Hepatocyte (in vitro differentiated cells): ENCODE measurements around the gene CNR2. TPM values are rescaled to one million over a fixed set of nuclear protein-coding genes. Genes with fewer than 3 reads are reported as not detected.
A peak's percentile ranks its signal among the peaks of the same experiment; 100 is the strongest.

Experiments
- DNase-seq: peaks from one replicate; pipeline ENCODE4 v3.0.0-alpha.2; 2016; ENCODE audit warnings: low spot score
- H2AFZ ChIP-seq: fragments of 200-600 bp; sonication (generic); 2 replicates; pipeline ENCODE4 v1.6.0; 2016; ENCODE audit warnings: antibody characterized with exemption, mild to moderate bottlenecking
- H3K27ac ChIP-seq: fragments of 200-600 bp; sonication (generic); 2 replicates; pipeline ENCODE4 v1.5.1; 2016; ENCODE audit warnings: mild to moderate bottlenecking
- H3K27me3 ChIP-seq: fragments of 200-600 bp; sonication (generic); 2 replicates; pipeline ENCODE4 v1.6.1; 2016
- H3K36me3 ChIP-seq: fragments of 200-600 bp; sonication (generic); replicated peaks from 2 replicates; pipeline ENCODE4 v1.5.1; 2016; ENCODE audit warnings: low read depth; ENCODE audit not compliant: insufficient read depth
- H3K4me1 ChIP-seq: fragments of 200-600 bp; sonication (generic); 2 replicates; pipeline ENCODE4 v1.5.1; 2016; ENCODE audit warnings: mild to moderate bottlenecking, moderate library complexity; ENCODE audit not compliant: insufficient read depth
- H3K4me2 ChIP-seq: fragments of 200-600 bp; sonication (generic); 2 replicates; pipeline ENCODE4 v1.6.0; 2016
- H3K4me3 ChIP-seq: fragments of 200-600 bp; sonication (generic); 2 replicates; pipeline ENCODE4 v1.5.1; 2016; ENCODE audit warnings: mild to moderate bottlenecking
- H3K79me2 ChIP-seq: fragments of 200-600 bp; sonication (generic); 2 replicates; pipeline ENCODE4 v1.6.0; 2017; ENCODE audit warnings: mild to moderate bottlenecking
- H3K9me2 ChIP-seq: fragments of 200-600 bp; sonication (generic); replicated peaks from 2 replicates; pipeline ENCODE4 v1.6.0; 2017; ENCODE audit warnings: mild to moderate bottlenecking; ENCODE audit not compliant: insufficient read depth
- H3K9me3 ChIP-seq: fragments of 200-600 bp; sonication (generic); 2 replicates; pipeline ENCODE4 v1.5.1; 2016; ENCODE audit warnings: low read depth, mild to moderate bottlenecking
- H4K20me1 ChIP-seq: fragments of 200-600 bp; sonication (generic); 2 replicates; pipeline ENCODE4 v1.6.0; 2016; ENCODE audit warnings: mild to moderate bottlenecking; ENCODE audit not compliant: insufficient read depth, poor library complexity, severe bottlenecking
- CTCF ChIP-seq: fragments of 200-600 bp; sonication (generic); IDR thresholded peaks from 2 replicates; pipeline ENCODE4 v1.5.1; 2016; ENCODE audit warnings: antibody characterized with exemption, mild to moderate bottlenecking; ENCODE audit not compliant: poor library complexity
- EZH2 ChIP-seq: fragments of 200-600 bp; sonication (generic); IDR thresholded peaks from 2 replicates; pipeline ENCODE4 v1.6.1; 2016; ENCODE audit warnings: antibody characterized with exemption, mild to moderate bottlenecking, borderline replicate concordance
- EZH2phosphoT487 ChIP-seq: fragments of 200-600 bp; sonication (generic); IDR thresholded peaks from one replicate; pipeline ENCODE4 v1.6.1; 2018; ENCODE audit warnings: antibody characterized with exemption, mild to moderate bottlenecking, low read depth, moderate library complexity; ENCODE audit not compliant: unreplicated experiment, severe bottlenecking
- WGBS: methylation state at CpG from one replicate; pipeline ENCODE4 v1.1.6; 2016; ENCODE audit warnings: low lambda C conversion rate; ENCODE audit errors: missing lambda C conversion rate; 5-methylcytosine and 5-hydroxymethylcytosine counted together
- microRNA counts: library from miRNA; unstranded; fragments of <30 nt; microRNA quantifications from one replicate; lab custom pipeline; 2017
- microRNA-seq: library from miRNA; unstranded; fragments of <30 nt; microRNA quantifications from one replicate; pipeline ENCODE4, GENCODE V29; 2017
- polyA plus RNA-seq: library from polyadenylated mRNA; unstranded; fragments of >200 nt; fragmentation: Nextera tagmentation; extraction: Ambion mirVana; gene quantifications from 2 replicates; pipeline ENCODE4 v1.2.1, GENCODE V29; 2016
- small RNA-seq: library from RNA; depleted of rRNA; stranded (forward); fragments of <200 nt; gene quantifications from one replicate; pipeline ENCODE3, GENCODE V24; 2014
- total RNA-seq: library from RNA; depleted of rRNA; stranded (reverse); fragments of >200 nt; gene quantifications from 2 replicates; pipeline ENCODE4 v1.2.3, GENCODE V29; 2014

CNR2 gene
- total and polyA plus RNA-seq, 2 experiments from 2014 or later, result not detected

- H3K9me3 ChIP-seq, result no peaks in the 10 kb centered on the region
- H2AFZ ChIP-seq, result peak overlapping the region; percentile 54
- no peaks in the 10 kb centered on the region for H3K27me3 ChIP-seq
- H3K79me2 ChIP-seq, result peaks cover 18% of the 10 kb centered on the region
- no peaks in the 10 kb centered on the region for H3K9me2 ChIP-seq
- peak overlapping the region; percentile 79 for H3K4me2 ChIP-seq
- H3K4me3 ChIP-seq, result peak overlapping the region; percentile 74
- TF ChIP-seq EZH2 (no peak), EZH2phosphoT487 (no peak), CTCF (no peak)
- peak overlapping the region; percentile 97 for H3K27ac ChIP-seq
- H3K36me3 ChIP-seq, result no peaks in the 10 kb centered on the region
- 3% methylated on average over 8 of the region's 8 CpGs for WGBS
- H4K20me1 ChIP-seq, result no peaks in the 10 kb centered on the region
- DNase-seq, result no peak
- H3K4me1 ChIP-seq, result peaks cover 8% of the 10 kb centered on the region
Measured at GRCh38 chr1:23824711-23825075, 88.5 kb downstream of the CNR2 start.

- Histone ChIP-seq H3K36me3 (no peaks in the 10 kb centered on the region), H2AFZ (no peak overlapping the region), H3K79me2 (peaks cover 18% of the 10 kb centered on the region), H3K4me2 (peak overlapping the region; percentile 79), H3K27me3 (no peaks in the 10 kb centered on the region), H3K9me2 (no peaks in the 10 kb centered on the region), H3K27ac (peak overlapping the region; percentile 97), H3K4me1 (peaks cover 8% of the 10 kb centered on the region), H3K9me3 (no peaks in the 10 kb centered on the region), H3K4me3 (no peak overlapping the region), H4K20me1 (no peaks in the 10 kb centered on the region)
- no peak for TF ChIP-seq EZH2
- no peak for TF ChIP-seq EZH2phosphoT487
- TF ChIP-seq CTCF, result no peak
- 89% methylated on average over 7 of the region's 7 CpGs for WGBS
- no peak for DNase-seq
Measured at GRCh38 chr1:23823767-23824166, 89.4 kb downstream of the CNR2 start.

MicroRNAs within 50 kb of the gene (microRNA counts, 767-probe panel; counts per million panel counts)
- not detected for microRNA hsa-miR-378f (lab: Ali Mortazavi, UCI)

Small RNAs within 50 kb of the gene (microRNA-seq; reads per million reads assigned to microRNA genes)
- gene MIR378F, result not detected

Small RNAs within 50 kb of the gene (small RNA-seq; reads per million reads assigned to genes)
- not detected for gene MIR378F

Other genes starting within 250 kb of the CNR2 start
- gene RPL11, start 221.6 kb downstream of the CNR2 start, total RNA-seq, result 828 and 862 TPM in 2 replicates
- gene RPL11, start 221.6 kb downstream of the CNR2 start, polyA plus RNA-seq, result 526 and 593 TPM in 2 replicates
- gene ELOA, start 169.9 kb downstream of the CNR2 start, total RNA-seq, result 25.6 and 28.3 TPM in 2 replicates
- gene ELOA, start 169.9 kb downstream of the CNR2 start, polyA plus RNA-seq, result 26.0 and 27.0 TPM in 2 replicates
- gene PITHD1, start 134.9 kb downstream of the CNR2 start, total RNA-seq, result 45.1 and 49.4 TPM in 2 replicates
- 28.4 and 29.3 TPM in 2 replicates for gene PITHD1, start 134.9 kb downstream of the CNR2 start, polyA plus RNA-seq
- gene LYPLA2, start 122.2 kb downstream of the CNR2 start, total RNA-seq, result 73.2 and 108 TPM in 2 replicates
- gene LYPLA2, start 122.2 kb downstream of the CNR2 start, polyA plus RNA-seq, result 162 and 163 TPM in 2 replicates
- gene GALE, start 112.6 kb downstream of the CNR2 start, total RNA-seq, result 73.6 and 89.9 TPM in 2 replicates
- gene GALE, start 112.6 kb downstream of the CNR2 start, polyA plus RNA-seq, result 114 and 117 TPM in 2 replicates
- 78.5 and 87.5 TPM in 2 replicates for gene HMGCL, start 87.9 kb downstream of the CNR2 start, total RNA-seq
- 79.0 and 90.7 TPM in 2 replicates for gene HMGCL, start 87.9 kb downstream of the CNR2 start, polyA plus RNA-seq
- 59.0 and 69.4 TPM in 2 replicates for gene FUCA1, start 45.1 kb downstream of the CNR2 start, total RNA-seq
- 55.3 and 74.2 TPM in 2 replicates for gene FUCA1, start 45.1 kb downstream of the CNR2 start, polyA plus RNA-seq
- gene PNRC2, start 46.5 kb upstream of the CNR2 start, total RNA-seq, result 107 and 122 TPM in 2 replicates
- gene PNRC2, start 46.5 kb upstream of the CNR2 start, polyA plus RNA-seq, result 65.8 and 75.4 TPM in 2 replicates
- 125 and 127 TPM in 2 replicates for gene SRSF10, start 67.0 kb upstream of the CNR2 start, total RNA-seq
- gene SRSF10, start 67.0 kb upstream of the CNR2 start, polyA plus RNA-seq, result 113 and 131 TPM in 2 replicates
- gene MYOM3, start 198.8 kb upstream of the CNR2 start, total RNA-seq, result 2.2 and 2.4 TPM in 2 replicates
- 0.67 and 2.0 TPM in 2 replicates for gene MYOM3, start 198.8 kb upstream of the CNR2 start, polyA plus RNA-seq
- 4.7 and 6.1 TPM in 2 replicates for gene IL22RA1, start 229.8 kb upstream of the CNR2 start, total RNA-seq
- 3.5 and 8.2 TPM in 2 replicates for gene IL22RA1, start 229.8 kb upstream of the CNR2 start, polyA plus RNA-seq